ENCODE measurements around the gene IL1R2.
"Not testable (repeated sequence)": the region's sequence is repeated elsewhere in the genome, so short reads cannot be mapped to it uniquely, and the experiment has no call there.

The IL1R2 gene

DNA sequence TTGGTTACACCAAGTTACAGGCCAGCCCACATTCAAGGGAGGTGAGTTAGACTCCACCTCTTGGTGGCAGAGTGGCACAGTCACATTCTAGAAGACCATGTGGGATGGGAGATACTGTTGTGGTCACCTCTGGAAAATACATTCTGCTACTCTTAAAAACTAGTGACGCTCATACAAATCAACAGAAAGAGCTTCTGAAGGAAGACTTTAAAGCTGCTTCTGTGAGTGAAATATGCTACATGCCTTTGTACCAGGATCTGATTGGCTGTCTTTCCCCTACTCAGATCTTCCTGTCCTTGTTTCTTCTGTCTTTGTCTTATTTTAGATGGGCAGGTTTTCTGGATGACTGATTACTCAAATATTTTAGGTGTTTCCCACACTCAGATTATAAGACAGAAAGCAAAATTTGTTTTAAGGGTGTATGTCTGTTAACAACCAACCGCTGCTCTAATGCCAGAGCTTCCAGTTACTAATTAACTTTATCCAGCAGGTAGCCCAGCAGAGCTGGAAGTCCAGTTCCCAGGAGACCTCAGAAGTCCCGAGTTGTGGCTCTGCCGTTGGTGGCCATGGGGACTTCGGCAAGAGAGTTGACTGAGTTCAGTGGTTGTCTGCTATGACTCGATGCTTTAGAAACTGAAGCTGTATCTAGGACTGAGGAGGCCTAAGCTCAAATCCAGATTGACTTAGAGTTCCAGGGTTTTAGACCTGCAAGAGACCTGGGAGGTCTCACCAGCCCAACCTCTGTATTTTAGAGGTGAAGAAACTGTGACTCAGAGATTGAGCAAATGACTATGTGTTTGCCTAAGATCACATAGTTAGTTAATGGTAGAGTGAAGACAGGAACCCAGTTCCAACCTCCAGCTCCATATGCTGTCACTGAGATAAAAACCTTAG is 7.4 kb downstream of the IL1R2 start:
- DNase-seq (ENCODE audit: low read depth in 1 of 2, low spot score in 1 of 2), result peak; percentile 24 to 31

DNA sequence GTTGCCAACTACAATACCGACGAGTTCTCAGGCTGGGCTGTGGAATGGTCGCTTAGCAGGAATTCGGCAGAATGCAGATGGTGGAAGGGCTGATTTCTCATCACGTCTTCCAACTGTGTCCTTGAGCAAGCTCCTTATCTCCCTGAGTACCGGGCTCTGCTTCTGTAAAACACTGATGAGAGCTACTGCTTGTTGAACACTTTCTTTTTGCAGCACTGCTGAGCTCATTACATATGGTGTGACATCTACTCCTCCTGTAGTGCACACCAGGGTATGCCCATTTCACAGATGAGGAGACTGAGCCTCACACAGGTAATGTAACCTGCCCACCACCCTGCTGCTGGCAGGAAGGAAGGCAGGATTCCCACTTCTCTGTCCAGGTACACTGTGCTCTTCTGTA is 8.3 kb downstream of the IL1R2 start:
- no peak for DNase-seq (ENCODE audit: low read depth in 1 of 2, low spot score in 1 of 2)

DNA sequence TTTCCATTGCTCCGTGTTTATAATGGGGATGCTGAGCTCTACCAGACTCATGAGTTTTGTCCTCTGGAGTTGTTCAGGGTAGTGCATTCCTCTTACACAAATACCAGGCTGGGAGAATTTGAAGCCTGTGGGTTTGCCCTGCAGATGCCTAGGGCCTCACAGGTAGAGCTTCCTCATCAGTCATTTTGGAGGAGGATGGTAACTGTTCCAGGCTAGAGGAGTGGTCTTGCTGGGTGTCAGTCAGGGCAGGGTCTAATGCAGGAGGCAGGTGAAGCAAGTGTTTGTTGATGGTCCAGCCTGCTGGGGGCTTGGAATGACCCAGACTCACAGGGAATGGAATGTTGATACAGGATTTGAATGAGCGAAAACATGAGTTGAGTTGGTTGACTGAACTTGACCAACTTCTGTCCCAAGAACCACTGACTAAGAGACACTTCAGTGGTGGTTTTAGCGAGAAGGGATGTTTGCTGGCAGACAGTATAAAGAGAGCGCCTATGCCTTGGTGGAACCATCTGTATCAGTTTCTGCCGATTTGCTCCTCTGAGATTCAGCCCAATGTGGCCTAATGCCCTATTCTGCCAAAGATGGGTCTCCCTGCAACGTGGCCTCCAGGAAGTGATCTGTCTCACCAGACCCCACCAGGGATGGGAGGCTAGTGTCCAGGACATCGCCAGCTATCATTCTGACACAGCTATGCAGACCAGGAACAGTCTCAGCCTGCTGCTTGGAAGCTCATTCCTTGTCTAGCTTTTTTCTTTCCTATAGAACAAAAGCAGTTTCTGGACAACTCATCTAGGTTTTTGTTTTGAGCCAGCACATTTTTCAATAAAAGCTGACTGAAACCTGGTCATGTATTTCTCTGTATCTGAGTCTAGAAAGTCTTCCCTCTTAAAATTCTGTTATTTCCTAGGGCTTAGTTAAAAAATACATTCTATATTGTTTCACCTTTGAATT is 9.3 kb downstream of the IL1R2 start:
- DNase-seq (ENCODE audit: low read depth in 1 of 2, low spot score in 1 of 2), result no peak

DNA sequence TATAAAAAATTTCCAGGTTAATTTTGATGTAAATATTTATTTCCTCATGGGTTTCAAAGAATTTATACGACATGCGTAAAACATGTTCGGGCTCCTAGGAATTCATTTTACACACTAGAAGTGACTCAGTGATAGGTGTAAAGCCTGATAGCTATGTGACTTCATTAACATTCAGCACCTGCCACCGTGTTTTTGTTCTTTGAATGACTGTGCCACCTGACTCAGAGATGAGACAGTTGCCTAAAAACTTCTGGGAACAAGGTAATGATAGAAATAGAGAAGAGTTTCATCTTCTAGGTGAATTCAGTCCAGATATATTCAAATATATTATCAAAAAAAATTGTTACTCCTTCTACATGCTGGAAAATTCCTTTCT is 10.0 kb downstream of the IL1R2 start:
- peak in 1 of 2 donors; percentile 43 for DNase-seq (ENCODE audit: low read depth in 1 of 2, low spot score in 1 of 2)

DNA sequence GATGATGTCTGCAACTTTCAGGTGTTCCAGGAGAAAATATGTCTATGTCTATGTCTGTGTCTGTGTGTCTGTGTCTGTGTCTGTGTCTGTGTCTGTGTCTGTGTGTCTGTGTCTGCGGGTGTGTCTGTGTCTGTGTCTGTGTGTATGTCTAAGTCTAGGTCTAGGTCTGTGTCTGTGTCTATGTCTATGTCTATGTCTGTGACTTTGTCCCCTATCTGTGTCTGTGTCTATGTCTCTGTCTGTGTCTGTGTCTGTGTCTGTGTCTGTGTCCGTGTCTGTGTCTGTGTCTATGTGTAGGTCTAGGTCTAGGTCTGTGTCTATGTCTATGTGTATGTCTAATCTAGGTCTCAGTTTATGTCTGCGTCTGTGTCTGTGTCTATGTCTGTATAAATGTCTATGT is 10.5 kb downstream of the IL1R2 start:
- no peak for DNase-seq (ENCODE audit: low read depth in 1 of 2, low spot score in 1 of 2)

DNA sequence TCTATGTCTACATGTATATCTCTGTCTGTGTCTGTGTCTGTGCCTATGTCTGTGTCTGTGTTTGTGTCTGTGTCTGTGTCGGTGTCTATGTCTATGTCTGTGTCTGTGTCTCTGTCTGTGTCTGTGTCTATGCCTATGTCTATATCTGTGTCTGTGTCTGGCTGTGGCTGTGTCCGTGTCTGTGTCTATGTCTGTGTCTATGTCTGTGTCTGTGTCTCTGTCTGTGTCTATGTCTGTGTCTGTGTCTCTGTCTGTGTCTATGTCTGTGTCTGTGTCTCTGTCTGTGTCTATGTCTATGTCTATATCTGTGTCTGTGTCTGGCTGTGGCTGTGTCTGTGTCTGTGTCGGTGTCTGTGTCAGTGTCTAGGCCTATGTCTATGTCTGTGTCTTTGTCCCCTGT is 11.1 kb downstream of the IL1R2 start:
- DNase-seq (ENCODE audit: low read depth in 1 of 2, low spot score in 1 of 2), result not testable (repeated sequence)

DNA sequence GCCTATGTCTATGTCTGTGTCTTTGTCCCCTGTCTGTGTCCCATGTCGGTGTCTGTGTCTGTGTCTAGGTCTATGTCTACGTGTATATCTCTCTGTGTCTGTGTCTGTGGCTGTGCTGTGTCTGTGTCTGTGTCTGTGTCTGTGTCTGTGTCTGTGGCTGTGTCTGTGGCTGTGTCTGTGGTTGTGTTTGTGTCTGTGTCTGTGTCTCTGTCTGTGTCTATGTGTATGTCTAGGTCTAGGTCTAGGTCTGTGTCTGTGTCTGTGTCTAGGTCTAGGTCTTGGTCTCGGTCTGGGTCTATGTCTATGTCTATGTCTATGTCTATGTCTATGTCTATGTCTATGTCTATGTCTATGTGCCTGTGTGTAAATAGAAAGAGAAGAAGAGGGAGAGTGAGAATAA is 11.9 kb downstream of the IL1R2 start:
- DNase-seq (ENCODE audit: low read depth in 1 of 2, low spot score in 1 of 2), result no peak

DNA sequence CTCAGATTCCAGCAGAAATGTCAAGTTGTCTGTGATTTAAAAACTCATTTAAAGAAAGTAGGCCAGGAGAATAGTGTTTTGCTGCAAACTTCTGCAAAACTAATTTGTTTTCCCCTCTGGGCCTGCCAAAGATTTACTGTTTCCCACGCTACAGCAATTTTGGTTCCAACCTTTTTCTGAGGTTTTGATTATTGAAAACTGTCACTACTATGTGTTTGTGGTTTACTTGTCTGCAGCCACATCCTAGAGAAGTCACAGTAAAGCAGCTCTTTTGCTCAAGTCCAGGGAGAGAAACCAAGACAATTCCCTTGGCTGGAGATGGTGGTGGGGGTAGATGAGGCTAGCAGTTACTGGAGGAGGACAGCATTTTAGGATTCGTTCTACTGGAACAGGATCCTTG is 12.8 kb downstream of the IL1R2 start:
- DNase-seq (ENCODE audit: low read depth in 1 of 2, low spot score in 1 of 2), result no peak

DNA sequence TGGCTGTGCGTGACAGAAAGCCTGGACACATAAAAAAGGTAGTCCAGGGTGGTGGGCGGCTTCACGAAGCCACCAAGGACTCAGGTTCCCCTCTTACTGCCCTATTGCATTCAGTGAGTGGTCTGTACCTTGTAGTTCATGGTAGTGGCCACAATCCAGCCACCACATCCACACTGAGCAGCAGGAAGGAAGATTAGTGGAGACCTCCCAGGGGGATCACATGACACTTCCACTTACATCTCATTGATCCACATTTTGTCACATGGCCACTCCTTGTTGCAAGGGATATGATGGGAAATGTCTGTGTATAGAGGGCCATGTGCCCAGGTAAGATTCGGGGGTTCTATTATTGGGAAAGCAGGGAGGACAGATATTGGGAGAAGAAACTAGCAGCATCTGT is 13.7 kb downstream of the IL1R2 start:
- no peak for DNase-seq (ENCODE audit: low read depth in 1 of 2, low spot score in 1 of 2)

DNA sequence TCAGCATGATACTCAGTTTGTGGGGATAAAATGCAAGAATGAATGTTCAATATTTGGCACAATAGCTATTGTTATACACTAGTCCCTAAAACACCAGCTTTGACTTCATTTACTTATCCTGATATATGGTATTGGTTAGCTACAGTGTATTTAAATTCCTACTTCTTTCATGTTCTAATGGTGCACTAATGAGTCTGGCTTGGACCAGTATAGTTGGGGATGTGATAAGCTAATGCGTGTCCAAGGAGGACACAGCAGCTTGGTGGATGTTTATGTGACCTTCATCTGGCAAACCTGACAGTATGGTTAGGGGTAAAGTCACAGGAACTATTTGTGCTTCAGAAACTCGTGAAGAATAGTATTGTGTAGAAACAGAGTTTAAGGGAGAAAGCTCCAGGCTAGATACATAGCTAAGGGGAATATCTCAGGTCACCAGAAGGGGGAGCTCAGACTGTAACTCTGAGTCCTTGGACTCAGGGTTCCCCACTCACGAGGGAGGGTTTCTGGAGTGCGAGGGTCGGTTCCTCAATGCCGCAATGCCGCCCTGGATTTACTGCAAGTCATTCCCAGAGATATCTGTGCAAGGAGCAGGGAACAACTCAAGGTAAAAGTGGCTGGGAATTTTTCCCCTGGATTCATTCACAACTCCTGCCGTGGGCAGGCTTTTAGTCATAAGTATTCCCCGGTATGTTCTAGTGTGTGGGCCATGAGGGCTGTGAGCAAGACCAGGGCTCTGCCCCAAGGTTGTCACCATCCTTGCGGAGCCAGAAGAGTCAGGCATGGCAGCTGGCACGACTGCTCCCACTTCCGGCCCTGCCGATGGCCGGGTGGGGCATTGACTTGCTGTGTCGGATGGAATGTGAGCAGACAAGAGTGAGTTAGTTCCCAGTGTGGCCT is 14.5 kb downstream of the IL1R2 start:
- peak in 1 of 2 donors; percentile 43 for DNase-seq (ENCODE audit: low read depth in 1 of 2, low spot score in 1 of 2)

DNA sequence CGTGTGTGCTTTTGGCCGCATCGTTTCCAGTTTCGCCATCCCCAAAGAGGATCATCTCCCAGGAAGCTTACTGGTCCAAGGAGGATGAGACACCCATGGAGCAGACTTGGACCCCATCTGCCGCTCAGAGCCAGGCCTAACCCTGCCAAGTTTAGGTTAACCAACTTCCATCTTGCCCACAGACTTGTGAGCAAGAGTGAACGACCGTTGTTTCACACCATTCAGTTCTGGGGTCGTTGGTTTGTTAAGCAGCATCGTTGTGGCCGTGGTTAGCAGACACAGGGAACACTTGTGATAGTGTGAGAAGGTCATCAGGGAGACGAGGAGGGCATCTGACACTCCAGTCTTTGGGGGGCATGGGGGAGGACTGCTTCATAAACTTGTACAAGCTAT is 15.1 kb downstream of the IL1R2 start:
- no peak for DNase-seq (ENCODE audit: low read depth in 1 of 2, low spot score in 1 of 2)

DNA sequence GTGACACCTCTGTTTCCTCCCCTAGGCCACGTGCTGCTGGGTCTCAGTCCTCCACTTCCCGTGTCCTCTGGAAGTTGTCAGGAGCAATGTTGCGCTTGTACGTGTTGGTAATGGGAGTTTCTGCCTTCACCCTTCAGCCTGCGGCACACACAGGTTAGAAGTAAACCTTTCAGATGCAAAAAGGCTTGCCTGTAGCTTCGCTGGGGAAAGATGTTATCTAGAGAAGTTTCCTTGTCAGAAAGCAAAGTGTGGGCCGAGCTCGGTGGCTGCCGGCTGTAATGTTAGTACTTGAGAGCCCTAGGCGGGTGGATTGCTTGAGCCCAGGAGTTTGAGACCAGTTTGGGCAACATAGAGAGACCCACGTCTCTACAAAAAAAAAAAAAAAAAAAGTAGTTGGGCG is 16.7 kb downstream of the IL1R2 start:
- DNase-seq (ENCODE audit: low read depth in 1 of 2, low spot score in 1 of 2), result no peak

DNA sequence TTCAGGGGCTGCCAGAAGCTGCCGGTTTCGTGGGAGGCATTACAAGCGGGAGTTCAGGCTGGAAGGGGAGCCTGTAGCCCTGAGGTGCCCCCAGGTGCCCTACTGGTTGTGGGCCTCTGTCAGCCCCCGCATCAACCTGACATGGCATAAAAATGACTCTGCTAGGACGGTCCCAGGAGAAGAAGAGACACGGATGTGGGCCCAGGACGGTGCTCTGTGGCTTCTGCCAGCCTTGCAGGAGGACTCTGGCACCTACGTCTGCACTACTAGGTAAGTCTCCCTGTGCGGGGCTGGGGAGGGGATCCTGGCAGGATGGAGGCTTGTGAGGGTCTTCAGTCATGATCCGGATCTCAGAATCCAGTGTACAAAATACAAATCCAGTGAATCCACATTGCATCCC is 17.8 kb downstream of the IL1R2 start:
- no peak for DNase-seq (ENCODE audit: low read depth in 1 of 2, low spot score in 1 of 2)

DNA sequence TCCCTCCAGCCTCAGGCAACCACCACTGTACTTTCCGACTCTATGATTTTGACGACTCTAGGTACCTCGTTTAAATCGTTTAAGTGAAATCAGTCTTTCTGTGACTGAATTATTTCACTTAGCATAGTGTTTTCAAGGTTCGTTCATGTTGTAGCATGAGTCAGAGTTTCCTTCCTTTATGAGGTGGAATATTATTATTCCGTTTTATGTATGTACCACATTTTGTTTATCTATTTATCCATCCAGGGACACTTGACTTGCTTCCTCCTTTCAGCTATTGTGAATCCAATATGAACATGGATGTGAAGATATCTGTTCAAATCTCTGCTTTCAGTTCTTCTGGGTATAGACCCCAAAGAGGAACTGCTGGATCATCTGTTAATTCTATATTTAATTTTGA is 19.1 kb downstream of the IL1R2 start:
- no peak for DNase-seq (ENCODE audit: low read depth in 1 of 2, low spot score in 1 of 2)

DNA sequence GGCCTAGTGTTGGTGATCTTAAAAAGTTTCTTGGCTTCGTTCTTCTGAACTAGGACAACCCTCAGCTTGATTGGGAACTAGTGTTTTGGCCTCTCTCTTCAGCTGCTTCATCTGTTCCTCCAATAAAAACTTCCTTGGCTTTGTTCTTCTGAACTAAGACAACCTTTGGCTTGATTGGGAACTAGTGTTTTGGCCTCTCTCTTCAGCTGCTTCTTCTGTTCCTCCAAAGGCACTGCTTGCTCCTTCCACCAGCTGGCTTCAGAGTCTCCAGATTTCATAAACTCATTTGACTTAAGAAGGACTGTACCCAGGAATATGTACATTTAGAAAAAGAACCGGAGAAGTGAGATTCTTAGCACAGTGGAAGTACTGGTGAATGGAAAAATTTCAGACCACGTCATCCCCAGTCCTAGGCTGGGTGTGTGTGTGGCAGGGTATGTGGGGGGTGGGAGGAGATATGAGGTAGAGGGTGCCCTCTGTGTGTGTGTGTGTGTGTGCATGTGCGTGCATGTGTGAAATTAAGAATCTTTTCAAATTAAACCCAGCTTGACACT is 20.4 kb downstream of the IL1R2 start:
- DNase-seq (ENCODE audit: low read depth in 1 of 2, low spot score in 1 of 2), result no peak

DNA sequence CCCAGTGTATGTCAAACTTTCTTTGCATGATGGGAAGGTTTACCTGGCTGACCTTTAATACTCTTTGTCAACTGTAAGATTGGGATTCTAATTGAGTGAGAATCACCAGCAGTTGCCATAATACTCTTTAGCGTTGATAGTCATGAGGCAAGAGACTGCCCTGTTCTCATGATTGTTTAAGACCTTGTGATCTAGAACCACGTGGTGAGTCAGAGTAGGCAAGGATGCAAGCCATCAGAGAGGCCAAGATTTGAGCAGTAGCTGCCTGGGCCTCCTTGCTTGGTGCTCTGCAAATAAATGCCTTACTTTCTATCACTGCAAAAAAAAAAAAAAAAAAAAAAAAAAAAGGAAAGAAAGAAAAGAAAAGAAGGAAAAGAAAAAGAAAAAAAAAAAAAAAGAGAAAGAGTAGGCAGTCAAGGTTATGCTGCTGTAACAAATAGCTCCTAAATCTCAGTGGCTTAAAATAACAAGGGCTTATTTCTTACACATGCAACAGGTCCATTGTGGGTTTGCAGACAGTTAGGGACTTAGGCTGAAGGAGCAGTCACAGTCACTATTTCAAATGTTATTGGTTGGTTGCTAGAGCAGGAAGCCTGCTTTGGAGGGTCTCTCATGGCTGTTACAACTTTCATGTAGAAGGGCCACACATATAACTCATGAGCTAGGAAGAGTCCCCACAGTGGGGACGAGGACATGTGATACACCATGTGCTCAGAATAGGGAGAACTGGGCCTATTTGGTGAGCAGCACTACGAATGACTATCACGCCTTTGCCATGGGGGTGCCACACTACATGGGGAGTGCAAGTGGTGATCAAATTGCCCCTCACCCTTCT is 21.7 kb downstream of the IL1R2 start:
- DNase-seq (ENCODE audit: low read depth in 1 of 2, low spot score in 1 of 2), result no peak

DNA sequence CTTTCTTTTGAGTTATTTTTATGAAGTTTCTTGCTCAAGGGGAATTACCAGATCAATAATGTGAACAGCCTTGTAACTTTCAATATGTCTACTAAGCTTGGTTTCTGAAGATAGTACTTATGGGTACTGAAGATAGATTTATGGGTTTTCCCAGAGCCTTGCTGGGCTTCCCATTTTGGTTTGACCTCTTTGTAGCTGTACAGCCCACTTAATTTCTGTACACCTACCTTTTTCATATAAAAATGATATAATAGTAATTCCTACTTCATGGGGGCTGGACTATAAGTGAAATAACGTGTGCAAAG is 22.2 kb downstream of the IL1R2 start:
- no peak for DNase-seq (ENCODE audit: low read depth in 1 of 2, low spot score in 1 of 2)

DNA sequence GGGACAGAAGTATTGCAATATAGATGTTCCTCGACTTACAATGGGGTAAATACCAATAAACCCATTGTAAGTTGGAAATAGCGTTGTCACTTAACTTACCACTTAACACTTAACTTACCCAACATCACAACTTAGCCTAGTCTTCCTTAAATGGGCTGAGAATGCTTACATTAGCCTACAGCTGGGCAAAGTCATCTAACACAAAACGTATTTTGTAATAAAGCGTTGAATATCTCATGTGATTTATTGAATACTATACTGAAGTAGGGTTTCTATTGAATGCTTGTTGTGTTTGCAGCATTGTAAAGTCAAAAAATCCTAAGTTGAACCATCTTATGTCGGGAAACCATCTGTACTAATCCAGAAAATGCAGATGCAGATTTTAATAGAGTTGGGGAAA is 23.6 kb downstream of the IL1R2 start:
- DNase-seq (ENCODE audit: low read depth in 1 of 2, low spot score in 1 of 2), result no peak

DNA sequence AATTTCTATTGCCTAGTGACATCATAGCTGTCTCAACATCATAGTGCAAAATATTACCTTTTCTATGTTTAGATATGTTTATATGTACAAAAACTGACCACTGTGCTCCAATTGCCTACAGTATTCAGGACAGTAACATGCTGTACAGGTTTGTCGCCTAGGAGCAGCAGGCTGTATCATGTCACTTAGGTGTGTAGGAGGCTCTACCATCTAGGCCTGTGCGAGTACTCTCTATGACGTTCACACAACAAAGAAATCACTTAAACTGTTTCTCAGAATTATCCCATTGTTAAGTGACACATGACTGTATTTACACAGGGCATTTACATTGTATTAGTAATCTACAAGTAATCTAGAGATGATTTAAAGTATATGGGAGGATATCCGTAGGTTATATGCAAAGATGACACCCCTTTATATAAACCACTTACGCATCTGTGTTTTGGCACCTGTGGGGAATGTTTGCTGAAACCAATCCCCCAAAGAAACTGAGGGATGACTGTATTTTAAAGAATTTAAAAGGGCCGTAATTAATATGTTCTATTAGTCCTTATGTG is 24.7 kb downstream of the IL1R2 start:
- no peak for DNase-seq (ENCODE audit: low read depth in 1 of 2, low spot score in 1 of 2)

Data from activated CD4-positive, alpha-beta T cell treated with anti-CD3 and anti-CD28 coated beads, Interleukin-2, amount 50 U/mL, for 24 hours (primary cell).